ENCODE measurements around the gene SNTG2. TPM values are rescaled to one million over a fixed set of nuclear protein-coding genes. Genes with fewer than 3 reads are reported as not detected.

SNTG2 gene
- total RNA-seq, 4 donors from 2014 or later: 4.2 to 14.2 (median 9.2) TPM

DNA sequence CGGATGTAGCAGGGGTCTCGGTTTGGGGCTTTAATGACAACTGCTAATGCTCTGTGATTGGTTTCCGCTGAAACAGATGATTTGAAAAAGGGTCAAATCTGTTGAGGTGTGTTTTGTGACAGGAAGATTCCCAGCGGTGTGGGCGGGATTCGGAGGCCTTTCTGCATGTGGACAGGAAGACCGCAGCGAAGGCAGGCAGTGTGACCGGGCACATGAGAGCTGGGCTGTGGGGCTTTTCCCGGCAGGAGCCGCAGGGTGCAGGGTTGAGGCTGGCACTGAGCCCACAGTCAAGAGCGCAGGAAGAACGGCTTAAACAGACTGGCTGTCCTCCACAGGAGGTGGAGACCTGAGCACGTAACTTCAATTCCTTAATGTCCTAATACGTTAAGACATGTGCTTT, 282.6 kb downstream of the SNTG2 start:
- 31 to 46% methylated on average over 15 of the region's 15 CpGs for WGBS, 2 donors
- H3K4me1 ChIP-seq: peaks cover 9 to 17% of the 10 kb centered on the region in 2 donors
- TF ChIP-seq, protein P1, sequence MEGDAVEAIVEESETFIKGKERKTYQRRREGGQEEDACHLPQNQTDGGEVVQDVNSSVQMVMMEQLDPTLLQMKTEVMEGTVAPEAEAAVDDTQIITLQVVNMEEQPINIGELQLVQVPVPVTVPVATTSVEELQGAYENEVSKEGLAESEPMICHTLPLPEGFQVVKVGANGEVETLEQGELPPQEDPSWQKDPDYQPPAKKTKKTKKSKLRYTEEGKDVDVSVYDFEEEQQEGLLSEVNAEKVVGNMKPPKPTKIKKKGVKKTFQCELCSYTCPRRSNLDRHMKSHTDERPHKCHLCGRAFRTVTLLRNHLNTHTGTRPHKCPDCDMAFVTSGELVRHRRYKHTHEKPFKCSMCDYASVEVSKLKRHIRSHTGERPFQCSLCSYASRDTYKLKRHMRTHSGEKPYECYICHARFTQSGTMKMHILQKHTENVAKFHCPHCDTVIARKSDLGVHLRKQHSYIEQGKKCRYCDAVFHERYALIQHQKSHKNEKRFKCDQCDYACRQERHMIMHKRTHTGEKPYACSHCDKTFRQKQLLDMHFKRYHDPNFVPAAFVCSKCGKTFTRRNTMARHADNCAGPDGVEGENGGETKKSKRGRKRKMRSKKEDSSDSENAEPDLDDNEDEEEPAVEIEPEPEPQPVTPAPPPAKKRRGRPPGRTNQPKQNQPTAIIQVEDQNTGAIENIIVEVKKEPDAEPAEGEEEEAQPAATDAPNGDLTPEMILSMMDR (IDR thresholded peaks at IDR 0.05): peak in 1 of 6 experiments; percentile 18
- no peak for TF ChIP-seq POLR2A (IDR thresholded peaks at IDR 0.05)
- peak overlapping the region in 1 of 3 donors; percentile 8 for H3K27ac ChIP-seq
- no peaks in the 10 kb centered on the region for H3K27me3 ChIP-seq
- no peak overlapping the region for H3K4me3 ChIP-seq (replicated peaks in 1 of 3)
- DNase-seq: peak; percentile 96 to 97
- H3K36me3 ChIP-seq: no peaks in the 10 kb centered on the region
- intact Hi-C loops (cut with DNase I): no loop called here
- H3K9me3 ChIP-seq: no peaks in the 10 kb centered on the region

DNA sequence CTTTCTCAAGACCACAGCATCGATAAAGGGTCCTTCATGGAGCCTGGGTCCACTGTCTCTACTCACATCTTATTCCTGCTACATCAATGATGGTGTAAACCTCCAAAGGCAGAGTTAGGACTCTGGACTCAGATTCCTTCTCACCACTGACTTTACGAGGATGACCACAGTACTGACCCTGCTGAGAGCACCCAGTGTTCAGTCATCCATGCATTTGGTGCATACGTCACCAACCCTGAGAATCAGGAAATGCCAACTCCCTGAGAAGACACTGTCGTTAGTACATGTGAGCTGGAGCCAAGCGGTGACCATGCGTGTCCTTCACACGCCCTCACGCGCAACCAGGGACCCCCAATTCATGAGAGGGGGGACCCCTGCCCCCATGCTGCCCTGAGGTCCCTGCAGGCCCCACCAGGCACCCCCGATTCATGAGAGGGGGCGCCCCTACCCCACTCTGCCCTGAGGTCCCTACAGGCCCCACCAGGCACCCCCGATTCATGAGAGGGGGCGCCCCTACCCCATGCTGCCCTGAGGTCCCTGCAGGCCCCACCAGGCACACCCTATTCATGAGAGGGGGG, 284.2 kb downstream of the SNTG2 start:
- Histone ChIP-seq H3K4me1 (peaks cover 9 to 17% of the 10 kb centered on the region in 2 donors), H3K27ac (peak overlapping the region in 1 of 3 donors; percentile 32), H3K9me3 (no peaks in the 10 kb centered on the region), H3K36me3 (no peaks in the 10 kb centered on the region), H3K27me3 (no peaks in the 10 kb centered on the region), H3K4me3 (replicated peaks in 1 of 3) (no peak overlapping the region)
- WGBS, 2 donors: 65 to 79% methylated on average over 9 to 11 of the region's 13 CpGs
- peak; percentile 42 to 66 for DNase-seq
- intact Hi-C loops (cut with DNase I): no loop called here
- TF ChIP-seq POLR2A (IDR thresholded peaks at IDR 0.05): no peak
- TF ChIP-seq, protein P1 (IDR thresholded peaks at IDR 0.05): no peak

DNA sequence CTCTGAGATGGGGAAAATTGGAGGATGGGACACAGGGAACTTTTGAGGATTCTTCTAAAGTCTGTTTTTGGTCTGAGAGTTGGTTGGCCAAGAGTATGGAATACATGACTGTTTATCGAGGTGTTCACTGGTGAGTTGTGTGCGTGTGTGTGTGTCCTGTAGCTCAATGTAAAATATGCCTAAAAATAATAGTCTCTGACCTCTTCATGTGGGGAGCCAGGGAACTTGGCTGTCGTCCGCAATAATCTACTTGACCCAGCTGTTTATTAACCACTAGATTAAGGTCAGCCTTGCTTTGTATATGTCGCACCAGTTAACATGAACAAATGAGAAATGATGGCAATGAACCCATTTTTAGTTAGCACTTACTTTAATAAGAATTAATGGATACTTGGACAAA, 285.2 kb downstream of the SNTG2 start:
- Histone ChIP-seq H3K9me3 (no peaks in the 10 kb centered on the region), H3K4me1 (peaks cover 9 to 17% of the 10 kb centered on the region in 2 donors), H3K27ac (no peak overlapping the region), H3K4me3 (replicated peaks in 1 of 3) (no peak overlapping the region), H3K27me3 (no peaks in the 10 kb centered on the region), H3K36me3 (no peaks in the 10 kb centered on the region)
- no peak for TF ChIP-seq POLR2A (IDR thresholded peaks at IDR 0.05)
- TF ChIP-seq, protein P1 (IDR thresholded peaks at IDR 0.05): no peak
- DNase-seq: no peak
- 86 to 88% methylated on average over 5 of the region's 5 CpGs for WGBS, 2 donors
- intact Hi-C loops (cut with DNase I): no loop called here

DNA sequence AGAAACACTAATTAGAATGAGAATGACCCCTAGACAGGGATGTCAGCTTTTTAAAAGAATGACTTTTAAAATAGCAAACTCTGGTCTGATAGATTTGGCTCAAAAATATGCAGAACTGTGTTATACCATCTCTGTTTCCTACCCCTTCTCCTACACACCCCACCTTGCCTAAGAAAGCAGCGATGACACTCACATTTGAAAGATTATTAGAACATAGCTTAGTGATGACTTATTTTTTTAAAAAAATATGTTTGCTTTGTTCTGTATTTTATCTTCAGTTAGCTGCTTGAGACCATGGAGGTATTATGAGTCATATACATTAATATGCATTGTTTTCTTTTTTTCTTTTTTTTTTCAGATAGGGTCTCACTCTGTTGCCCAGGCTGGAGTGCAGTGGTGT, 286.0 kb downstream of the SNTG2 start:
- no peaks in the 10 kb centered on the region for H3K27me3 ChIP-seq
- WGBS, 2 donors: 92 to 96% methylated on average over 1 of the region's 1 CpG
- intact Hi-C loops (cut with DNase I): no loop called here

DNA sequence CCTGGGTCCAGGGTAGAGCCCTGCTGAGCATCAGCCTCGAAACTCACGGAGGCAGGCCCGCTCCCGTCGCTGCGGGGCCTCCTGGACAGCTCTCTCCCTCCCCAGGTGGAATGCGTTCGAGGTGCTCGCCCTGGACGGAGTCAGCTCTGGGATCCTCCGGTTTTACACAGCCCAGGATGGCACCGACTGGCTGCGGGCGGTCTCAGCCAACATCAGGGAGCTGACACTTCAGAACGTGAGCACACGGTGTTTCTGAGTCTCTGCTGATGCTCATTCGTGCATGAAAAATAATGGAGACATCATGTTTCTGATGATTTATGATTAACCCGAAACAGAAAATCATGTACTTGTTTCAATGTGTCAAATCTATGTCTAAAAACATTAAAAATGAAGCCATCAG, 287.1 kb downstream of the SNTG2 start:
- TF ChIP-seq, protein P1 (IDR thresholded peaks at IDR 0.05): no peak
- TF ChIP-seq POLR2A (IDR thresholded peaks at IDR 0.05): no peak
- H3K4me1 ChIP-seq: peaks cover 9 to 17% of the 10 kb centered on the region in 2 donors
- 83 to 85% methylated on average over 14 to 17 of the region's 18 CpGs for WGBS, 2 donors
- H3K27ac ChIP-seq: no peak overlapping the region
- no peaks in the 10 kb centered on the region for H3K27me3 ChIP-seq
- no peak for DNase-seq
- H3K4me3 ChIP-seq (replicated peaks in 1 of 3): no peak overlapping the region
- intact Hi-C loops (cut with DNase I): no loop called here
- H3K36me3 ChIP-seq: no peaks in the 10 kb centered on the region
- H3K9me3 ChIP-seq: no peaks in the 10 kb centered on the region

More for the DNA sequence above, 286.0 kb downstream of the SNTG2 start:
- no peak overlapping the region for H3K27ac ChIP-seq
- H3K9me3 ChIP-seq: no peaks in the 10 kb centered on the region
- peaks cover 9 to 17% of the 10 kb centered on the region in 2 donors for H3K4me1 ChIP-seq
- TF ChIP-seq, protein P1 (IDR thresholded peaks at IDR 0.05): no peak
- no peak for TF ChIP-seq POLR2A (IDR thresholded peaks at IDR 0.05)
- no peak overlapping the region for H3K4me3 ChIP-seq (replicated peaks in 1 of 3)
- no peaks in the 10 kb centered on the region for H3K36me3 ChIP-seq
- no peak for DNase-seq
